Measurements from ENCODE around the gene TAF3.
"Not testable (repeated sequence)": the region's sequence is repeated elsewhere in the genome, so short reads cannot be mapped to it uniquely, and the experiment has no call there.

TAF3 gene

GRCh38 chr10:7818295-7819120 is at the start of gene TAF3:
Gene TAF3, plus strand, starts transcription at chr10:7818505. Its CDS starts 205 bp downstream, at chr10:7818710.
- DNase-seq = peak; percentile 79

- DNase-seq = peak; percentile 51
These were observed 44.2 kb upstream of the TAF3 start for GRCh38 chr10:7773845-7774801.

GRCh38 chr10:7776777-7777176 is 41.5 kb upstream of the TAF3 start:
- DNase-seq = no peak

GRCh38 chr10:7782194-7782593 is 36.1 kb upstream of the TAF3 start:
- not testable (repeated sequence) for DNase-seq

GRCh38 chr10:7786430-7786829 is 31.9 kb upstream of the TAF3 start:
- no peak for DNase-seq

GRCh38 chr10:7787150-7787856 is 31.0 kb upstream of the TAF3 start:
- no peak for DNase-seq

GRCh38 chr10:7787857-7788638 is 30.3 kb upstream of the TAF3 start, which contains the start of the genes ATP5F1C and KIN:
Gene ATP5F1C, plus strand, starts transcription at chr10:7788177. Its CDS starts 31 bp downstream, at chr10:7788208.
Gene KIN, minus strand, starts transcription at chr10:7787993. Its CDS starts 60 bp downstream, at chr10:7787933.
- DNase-seq = peak; percentile 86

- no peak for DNase-seq
These were observed 29.5 kb upstream of the TAF3 start for GRCh38 chr10:7788639-7789286.

- DNase-seq = peak; percentile 2
These were observed 28.9 kb upstream of the TAF3 start for GRCh38 chr10:7789390-7789789.

- DNase-seq = no peak
These were observed 25.8 kb upstream of the TAF3 start for GRCh38 chr10:7792541-7792940.

- DNase-seq = no peak
These were observed 23.9 kb upstream of the TAF3 start for GRCh38 chr10:7794251-7795026.

- no peak for DNase-seq
These were observed 22.7 kb upstream of the TAF3 start for GRCh38 chr10:7795605-7796004.

- no peak for DNase-seq
These were observed 20.7 kb upstream of the TAF3 start for GRCh38 chr10:7797582-7797981.

- no peak for DNase-seq
These were observed 15.7 kb upstream of the TAF3 start for GRCh38 chr10:7802606-7803005.

GRCh38 chr10:7804216-7804615 is 14.1 kb upstream of the TAF3 start:
- no peak for DNase-seq

GRCh38 chr10:7804741-7805140 is 13.6 kb upstream of the TAF3 start:
- DNase-seq = no peak

- no peak for DNase-seq
These were observed 9.5 kb upstream of the TAF3 start for GRCh38 chr10:7808686-7809267.

GRCh38 chr10:7810443-7810842 is 7.9 kb upstream of the TAF3 start:
- DNase-seq = no peak

GRCh38 chr10:7811000-7811399 is 7.3 kb upstream of the TAF3 start:
- no peak for DNase-seq

- DNase-seq = not testable (repeated sequence)
These were observed 6.6 kb upstream of the TAF3 start for GRCh38 chr10:7811743-7812142.

All from NCI-H1105 treated with DMSO at 0.1 percent for 48 hours (cell line).